Calu3 (cell line): ENCODE measurements around the gene ARHGDIG. TPM values are rescaled to one million over a fixed set of nuclear protein-coding genes. Genes with fewer than 3 reads are reported as not detected.

ENCODE experiments used
- BruUV-seq: library from RNA; stranded (reverse); fragments of 400-500 nt; replicated peaks from 2 replicates; lab custom pipeline; 2021; lab: Mats Ljungman, UMichigan
- CTCF ChIA-PET: fragments of 300-600 bp; sonication (Branson Sonifier 250); formaldehyde crosslinking; loops from one replicate; lab custom pipeline; 2022; ENCODE audit warnings: antibody characterized with exemption; lab: Charles Lee
- DNase-seq: peaks from one replicate; pipeline ENCODE4 v3.0.0; 2022
- H3K27ac Mint-ChIP-seq: one replicate; pipeline ENCODE4 v1.8.0; 2022; ENCODE audit warnings: mixed read lengths; ENCODE audit not compliant: unreplicated experiment
- H3K27me3 Mint-ChIP-seq: one replicate; pipeline ENCODE4 v1.8.0; 2022; ENCODE audit warnings: mixed read lengths; ENCODE audit not compliant: unreplicated experiment
- H3K36me3 Mint-ChIP-seq: one replicate; pipeline ENCODE4 v1.8.0; 2022; ENCODE audit warnings: mild to moderate bottlenecking, moderate library complexity, mixed read lengths; ENCODE audit not compliant: insufficient read depth, unreplicated experiment
- H3K4me1 Mint-ChIP-seq: one replicate; pipeline ENCODE4 v1.8.0; 2022; ENCODE audit warnings: mild to moderate bottlenecking, low read depth, mixed read lengths; ENCODE audit not compliant: unreplicated experiment
- H3K4me3 Mint-ChIP-seq: one replicate; pipeline ENCODE4 v1.8.0; 2022; ENCODE audit warnings: mild to moderate bottlenecking, low read depth, moderate library complexity, mixed read lengths; ENCODE audit not compliant: unreplicated experiment
- H3K9me3 Mint-ChIP-seq: one replicate; pipeline ENCODE4 v1.8.0; 2022; ENCODE audit warnings: low read depth, mixed read lengths; ENCODE audit not compliant: unreplicated experiment
- CTCF ChIP-seq: fragments of 200-600 bp; IDR thresholded peaks from one replicate; pipeline ENCODE4 v1.8.0; 2022; ENCODE audit warnings: antibody characterized with exemption; ENCODE audit not compliant: unreplicated experiment
- intact Hi-C: fragments of 100-400 bp; cut with micrococcal nuclease; formaldehyde crosslinking; loops from one replicate; pipeline ENCODE4 v1.10.0; 2022; ENCODE audit not compliant: unreplicated experiment
- total RNA-seq: library from RNA; stranded (reverse); gene quantifications from 2 replicates; pipeline ENCODE4 v1.2.3, GENCODE V29; 2022

ARHGDIG gene
- total RNA-seq, 1 experiment from 2014 or later, result not detected

- intact Hi-C loops, result no loop called here
- no TSS peak for BruUV-seq
- Mint-ChIP-seq H3K9me3 (no peaks in the 10 kb centered on the region), H3K36me3 (peaks cover 13% of the 10 kb centered on the region), H3K4me3 (no peak overlapping the region), H3K27ac (no peak overlapping the region), H3K27me3 (no peaks in the 10 kb centered on the region), H3K4me1 (peaks cover 11% of the 10 kb centered on the region)
- no peak for DNase-seq
- TF ChIP-seq CTCF, result no peak
- CTCF ChIA-PET, result interaction anchor here (0.7 kb wide), 1 partner anchor 17 kb away, joined by 3 read pairs; no protein-coding TSS in a partner anchor
Measured at GRCh38 chr16:247027-247426, 33.4 kb upstream of the ARHGDIG start.

GRCh38 chr16:249431-249830 is 31.0 kb upstream of the ARHGDIG start:
- no peak overlapping the region for H3K27ac Mint-ChIP-seq

GRCh38 chr16:252366-253337 is 27.7 kb upstream of the ARHGDIG start:
- BruUV-seq, result no TSS peak
- Mint-ChIP-seq H3K4me1 (peaks cover 11% of the 10 kb centered on the region), H3K9me3 (no peaks in the 10 kb centered on the region), H3K27ac (no peak overlapping the region), H3K4me3 (no peak overlapping the region), H3K36me3 (peaks cover 42% of the 10 kb centered on the region), H3K27me3 (no peaks in the 10 kb centered on the region)
- no peak for TF ChIP-seq CTCF
- DNase-seq, result no peak
- CTCF ChIA-PET, result interaction anchor here (0.6 kb wide), 1 partner anchor 12 kb away, joined by 3 read pairs; no protein-coding TSS in a partner anchor
- intact Hi-C loops, result no loop called here

More at GRCh38 chr16:249431-249830, 31.0 kb upstream of the ARHGDIG start:
- Mint-ChIP-seq H3K4me3 (no peak overlapping the region), H3K9me3 (no peaks in the 10 kb centered on the region), H3K36me3 (peaks cover 18% of the 10 kb centered on the region), H3K27me3 (no peaks in the 10 kb centered on the region), H3K4me1 (peaks cover 11% of the 10 kb centered on the region)
- no peak for TF ChIP-seq CTCF
- no TSS peak for BruUV-seq
- CTCF ChIA-PET, result interaction anchor here (1.6 kb wide), 1 partner anchor 14 kb away, joined by 5 read pairs; no protein-coding TSS in a partner anchor
- DNase-seq, result no peak
- intact Hi-C loops, result no loop called here

- H3K4me1 Mint-ChIP-seq, result peaks cover 11% of the 10 kb centered on the region
- H3K27ac Mint-ChIP-seq, result no peak overlapping the region
- H3K36me3 Mint-ChIP-seq, result peaks cover 47% of the 10 kb centered on the region
- no peaks in the 10 kb centered on the region for H3K27me3 Mint-ChIP-seq
- no peak overlapping the region for H3K4me3 Mint-ChIP-seq
- CTCF ChIA-PET, result interaction anchor here (1.1 kb wide), 1 partner anchor 19 kb away, joined by 3 read pairs; the partner anchor contains the start of gene FAM234A
- intact Hi-C loops, result no loop called here
- BruUV-seq, result no TSS peak
- no peak for TF ChIP-seq CTCF
- H3K9me3 Mint-ChIP-seq, result no peaks in the 10 kb centered on the region
- no peak for DNase-seq
Measured at GRCh38 chr16:253833-254232, 26.6 kb upstream of the ARHGDIG start.
